Hepatocyte (in vitro differentiated cells): Measurements from ENCODE around the gene USP21. TPM values are rescaled to one million over a fixed set of nuclear protein-coding genes. Genes with fewer than 3 reads are reported as not detected.

ENCODE experiments used
- DNase-seq: peaks from one replicate; pipeline ENCODE4 v3.0.0-alpha.2; 2016; ENCODE audit warnings: low spot score
- H2AFZ ChIP-seq: fragments of 200-600 bp; sonication (generic); 2 replicates; pipeline ENCODE4 v1.6.0; 2016; ENCODE audit warnings: antibody characterized with exemption, mild to moderate bottlenecking
- H3K27ac ChIP-seq: fragments of 200-600 bp; sonication (generic); 2 replicates; pipeline ENCODE4 v1.5.1; 2016; ENCODE audit warnings: mild to moderate bottlenecking
- H3K27me3 ChIP-seq: fragments of 200-600 bp; sonication (generic); 2 replicates; pipeline ENCODE4 v1.6.1; 2016
- H3K36me3 ChIP-seq: fragments of 200-600 bp; sonication (generic); replicated peaks from 2 replicates; pipeline ENCODE4 v1.5.1; 2016; ENCODE audit warnings: low read depth; ENCODE audit not compliant: insufficient read depth
- H3K4me1 ChIP-seq: fragments of 200-600 bp; sonication (generic); 2 replicates; pipeline ENCODE4 v1.5.1; 2016; ENCODE audit warnings: mild to moderate bottlenecking, moderate library complexity; ENCODE audit not compliant: insufficient read depth
- H3K4me2 ChIP-seq: fragments of 200-600 bp; sonication (generic); 2 replicates; pipeline ENCODE4 v1.6.0; 2016
- H3K4me3 ChIP-seq: fragments of 200-600 bp; sonication (generic); 2 replicates; pipeline ENCODE4 v1.5.1; 2016; ENCODE audit warnings: mild to moderate bottlenecking
- H3K79me2 ChIP-seq: fragments of 200-600 bp; sonication (generic); 2 replicates; pipeline ENCODE4 v1.6.0; 2017; ENCODE audit warnings: mild to moderate bottlenecking
- H3K9me2 ChIP-seq: fragments of 200-600 bp; sonication (generic); replicated peaks from 2 replicates; pipeline ENCODE4 v1.6.0; 2017; ENCODE audit warnings: mild to moderate bottlenecking; ENCODE audit not compliant: insufficient read depth
- H3K9me3 ChIP-seq: fragments of 200-600 bp; sonication (generic); 2 replicates; pipeline ENCODE4 v1.5.1; 2016; ENCODE audit warnings: low read depth, mild to moderate bottlenecking
- H4K20me1 ChIP-seq: fragments of 200-600 bp; sonication (generic); 2 replicates; pipeline ENCODE4 v1.6.0; 2016; ENCODE audit warnings: mild to moderate bottlenecking; ENCODE audit not compliant: insufficient read depth, poor library complexity, severe bottlenecking
- CTCF ChIP-seq: fragments of 200-600 bp; sonication (generic); IDR thresholded peaks from 2 replicates; pipeline ENCODE4 v1.5.1; 2016; ENCODE audit warnings: antibody characterized with exemption, mild to moderate bottlenecking; ENCODE audit not compliant: poor library complexity
- EZH2 ChIP-seq: fragments of 200-600 bp; sonication (generic); IDR thresholded peaks from 2 replicates; pipeline ENCODE4 v1.6.1; 2016; ENCODE audit warnings: antibody characterized with exemption, mild to moderate bottlenecking, borderline replicate concordance
- EZH2phosphoT487 ChIP-seq: fragments of 200-600 bp; sonication (generic); IDR thresholded peaks from one replicate; pipeline ENCODE4 v1.6.1; 2018; ENCODE audit warnings: antibody characterized with exemption, mild to moderate bottlenecking, low read depth, moderate library complexity; ENCODE audit not compliant: unreplicated experiment, severe bottlenecking
- WGBS: methylation state at CpG from one replicate; pipeline ENCODE4 v1.1.6; 2016; ENCODE audit warnings: low lambda C conversion rate; ENCODE audit errors: missing lambda C conversion rate; 5-methylcytosine and 5-hydroxymethylcytosine counted together
- polyA plus RNA-seq: library from polyadenylated mRNA; unstranded; fragments of >200 nt; fragmentation: Nextera tagmentation; extraction: Ambion mirVana; gene quantifications from 2 replicates; pipeline ENCODE4 v1.2.1, GENCODE V29; 2016
- total RNA-seq: library from RNA; depleted of rRNA; stranded (reverse); fragments of >200 nt; gene quantifications from 2 replicates; pipeline ENCODE4 v1.2.3, GENCODE V29; 2014

The USP21 gene
- total and polyA plus RNA-seq, 2 experiments from 2014 or later: 7.7 to 24.4 TPM

GRCh38 chr1:161189036-161189435 lies 29.7 kb downstream of the USP21 start:
- no peaks in the 10 kb centered on the region for H4K20me1 ChIP-seq
- TF ChIP-seq CTCF (no peak), EZH2phosphoT487 (no peak), EZH2 (no peak)
- H3K4me3 ChIP-seq: no peak overlapping the region
- H2AFZ ChIP-seq: no peak overlapping the region
- H3K9me3 ChIP-seq: no peaks in the 10 kb centered on the region
- no peak for DNase-seq
- no peak overlapping the region for H3K27ac ChIP-seq
- 94% methylated on average over 5 of the region's 5 CpGs for WGBS
- no peaks in the 10 kb centered on the region for H3K27me3 ChIP-seq
- no peaks in the 10 kb centered on the region for H3K79me2 ChIP-seq
- no peak overlapping the region for H3K4me2 ChIP-seq
- H3K9me2 ChIP-seq: no peaks in the 10 kb centered on the region
- no peaks in the 10 kb centered on the region for H3K4me1 ChIP-seq
- no peaks in the 10 kb centered on the region for H3K36me3 ChIP-seq

GRCh38 chr1:161190962-161191521 lies 31.7 kb downstream of the USP21 start:
- no peaks in the 10 kb centered on the region for H4K20me1 ChIP-seq
- H3K27ac ChIP-seq: no peak overlapping the region
- no peak overlapping the region for H3K4me3 ChIP-seq
- TF ChIP-seq EZH2phosphoT487 (no peak), CTCF (no peak), EZH2 (no peak)
- no peaks in the 10 kb centered on the region for H3K4me1 ChIP-seq
- DNase-seq: no peak
- H3K79me2 ChIP-seq: no peaks in the 10 kb centered on the region
- 92% methylated on average over 22 of the region's 22 CpGs for WGBS
- H3K9me2 ChIP-seq: no peaks in the 10 kb centered on the region
- H3K9me3 ChIP-seq: no peaks in the 10 kb centered on the region
- no peaks in the 10 kb centered on the region for H3K36me3 ChIP-seq
- H3K27me3 ChIP-seq: no peaks in the 10 kb centered on the region
- H3K4me2 ChIP-seq: no peak overlapping the region
- no peak overlapping the region for H2AFZ ChIP-seq

- Histone ChIP-seq H2AFZ (no peak overlapping the region), H3K27me3 (no peaks in the 10 kb centered on the region), H4K20me1 (no peaks in the 10 kb centered on the region), H3K9me2 (no peaks in the 10 kb centered on the region), H3K79me2 (no peaks in the 10 kb centered on the region), H3K4me2 (no peak overlapping the region), H3K4me1 (peaks cover 7% of the 10 kb centered on the region), H3K4me3 (no peak overlapping the region), H3K27ac (no peak overlapping the region), H3K36me3 (no peaks in the 10 kb centered on the region), H3K9me3 (no peaks in the 10 kb centered on the region)
- TF ChIP-seq EZH2 (no peak), EZH2phosphoT487 (no peak), CTCF (no peak)
- WGBS: 82% methylated on average over 8 of the region's 8 CpGs
- no peak for DNase-seq
Measured at GRCh38 chr1:161191971-161192370, 32.7 kb downstream of the USP21 start.
